NCI-H2081 treated with DMSO at 0.1 percent for 48 hours (cell line): ENCODE data around the gene ALDH3B2.

ENCODE experiments used
- DNase-seq: peaks from one replicate; lab custom pipeline; 2025; lab: John Stamatoyannopoulos, UW

The ALDH3B2 gene

DNA sequence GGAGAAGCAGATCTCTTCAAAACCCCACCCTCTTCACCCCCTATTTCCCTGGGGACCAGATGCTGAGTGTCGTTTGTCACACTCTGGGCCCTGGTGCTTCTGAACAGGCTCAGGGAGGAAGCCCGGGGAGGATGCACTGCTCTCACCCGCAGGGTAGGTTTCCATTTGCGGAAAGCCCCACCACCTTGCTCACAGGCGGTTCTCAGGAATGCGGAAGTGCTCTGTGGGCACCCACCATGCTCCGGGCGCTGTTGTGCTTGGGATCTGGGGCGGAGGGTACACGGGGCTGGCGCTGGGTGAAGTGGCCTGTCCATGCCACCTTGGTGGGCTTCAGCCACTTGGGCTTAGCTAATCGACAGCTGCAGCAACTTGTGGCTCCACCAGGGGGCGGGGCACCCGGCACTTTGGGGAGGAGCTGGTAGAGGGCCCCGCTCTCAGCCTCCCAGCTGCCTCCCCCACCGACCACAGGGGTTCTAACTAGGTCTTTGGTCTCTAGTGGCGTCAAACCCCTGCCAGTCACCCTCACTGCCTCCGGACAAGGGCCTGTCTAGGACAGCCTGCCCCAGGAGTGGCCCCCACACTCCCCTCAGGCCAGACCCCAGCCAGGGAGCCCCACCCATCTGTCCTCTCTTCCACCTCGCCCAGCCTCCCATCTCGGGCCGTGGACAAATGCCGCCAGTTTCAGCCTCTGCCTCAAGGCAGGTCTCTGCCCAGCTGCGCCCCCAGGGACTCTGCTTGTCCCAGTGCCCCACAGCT lies 60.3 kb downstream of the ALDH3B2 start:
- no peak for DNase-seq

DNA sequence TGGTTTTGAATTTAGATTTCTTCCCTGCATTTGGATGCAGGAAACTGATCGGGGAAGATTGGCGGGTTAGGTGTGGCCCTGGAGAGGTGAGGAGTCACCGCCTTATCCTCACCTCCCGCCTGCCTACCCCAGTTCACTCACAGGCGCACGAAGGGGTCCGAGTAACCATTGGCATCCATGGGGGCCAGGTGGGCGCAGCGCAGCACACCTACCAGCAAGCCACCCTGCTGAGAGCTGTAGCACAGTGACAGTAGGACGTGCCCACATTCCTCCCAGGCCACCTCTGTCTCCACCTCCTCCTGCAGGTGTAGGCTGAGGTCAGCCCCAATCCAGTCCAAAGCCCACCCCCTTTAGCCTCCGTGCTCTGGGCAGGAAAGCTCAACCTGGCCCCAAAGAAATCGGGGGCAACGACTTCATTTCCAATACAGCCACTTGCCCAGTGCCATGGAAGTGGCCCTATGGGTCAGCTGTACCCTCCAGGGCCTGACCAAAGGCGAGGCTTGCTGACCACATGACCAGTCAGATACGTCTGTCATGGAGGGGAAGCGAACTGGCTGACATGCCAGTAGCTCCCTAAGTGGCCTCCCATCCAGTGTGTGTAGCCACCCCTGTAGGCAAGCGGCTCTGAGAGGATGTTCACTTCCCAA lies 61.0 kb downstream of the ALDH3B2 start:
- DNase-seq: no peak

DNA sequence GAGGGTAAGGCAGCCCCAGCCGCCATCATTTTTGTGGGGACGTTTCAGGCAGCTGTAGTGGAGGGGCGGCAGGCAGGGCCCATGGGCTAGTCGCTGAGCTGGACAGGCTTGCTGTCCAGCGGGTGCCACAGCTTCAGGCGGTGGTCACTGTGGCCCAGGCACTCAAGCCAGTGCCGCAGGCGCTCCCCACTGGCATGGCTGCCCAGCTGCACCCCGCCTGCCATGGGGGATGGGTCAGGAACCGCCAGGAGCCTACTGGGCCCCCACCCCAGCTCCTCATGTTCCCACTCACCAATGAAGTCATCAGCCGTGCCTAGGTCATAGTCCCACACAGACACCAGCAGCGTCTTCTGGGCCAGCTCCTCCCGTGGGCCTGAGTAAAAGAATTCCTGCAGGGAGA lies 61.7 kb downstream of the ALDH3B2 start:
- DNase-seq: no peak
